ENCODE data around the gene TAT. TPM values are rescaled to one million over a fixed set of nuclear protein-coding genes. Genes with fewer than 3 reads are reported as not detected.
"Not testable (repeated sequence)": the region's sequence is repeated elsewhere in the genome, so short reads cannot be mapped to it uniquely, and the experiment has no call there.

TAT gene
- total and polyA plus RNA-seq, 12 donors, result not detected

- H3K27ac ChIP-seq, result no peak overlapping the region
- ATAC-seq (no peak), DNase-seq (no peak)
- TF ChIP-seq CTCF (IDR thresholded peaks at IDR 0.05), result no peak
- H3K36me3 ChIP-seq, result no peaks in the 10 kb centered on the region
- intact Hi-C loops (cut with DNase I), result no loop called here
- H3K4me1 ChIP-seq, result no peaks in the 10 kb centered on the region
- H3K4me3 ChIP-seq, result no peak overlapping the region
- peaks cover 0 to 19% (median 0%) of the 10 kb centered on the region in 7 donors for H3K27me3 ChIP-seq
- 54 to 60% methylated on average over 4 of the region's 4 CpGs for WGBS, 2 donors
- H3K9me3 ChIP-seq, result no peaks in the 10 kb centered on the region
These were observed 8.4 kb upstream of the TAT start for GRCh38 chr16:71585318-71585703.

- intact Hi-C loops (cut with DNase I), result no loop called here
- TF ChIP-seq CTCF (IDR thresholded peaks at IDR 0.05), result no peak
- 82 to 83% methylated on average over 3 of the region's 3 CpGs for WGBS, 2 donors
- no peaks in the 10 kb centered on the region for H3K9me3 ChIP-seq
- H3K4me1 ChIP-seq, result no peaks in the 10 kb centered on the region
- H3K27me3 ChIP-seq, result peaks cover 0 to 17% (median 0%) of the 10 kb centered on the region in 7 donors
- no peak for ATAC-seq
- no peak for DNase-seq
- H3K36me3 ChIP-seq, result no peaks in the 10 kb centered on the region
- no peak overlapping the region for H3K27ac ChIP-seq
- no peak overlapping the region for H3K4me3 ChIP-seq
These were observed 7.8 kb upstream of the TAT start for GRCh38 chr16:71584543-71585317.

- H3K27ac ChIP-seq; H3K9me3 ChIP-seq; ATAC-seq; H3K4me1 ChIP-seq; DNase-seq; intact Hi-C loops (cut with DNase I); H3K4me3 ChIP-seq; H3K36me3 ChIP-seq: not testable (repeated sequence)
- WGBS, 2 donors, result 89 to 91% methylated on average over 5 of the region's 5 CpGs
- H3K27me3 ChIP-seq, result peaks cover 0 to 13% (median 4%) of the 10 kb centered on the region in 7 donors
These were observed 5.6 kb upstream of the TAT start for GRCh38 chr16:71582553-71582848.

GRCh38 chr16:71574702-71575101 is 2.2 kb downstream of the TAT start:
- ATAC-seq (no peak), DNase-seq (no peak)
- no peaks in the 10 kb centered on the region for H3K4me1 ChIP-seq
- intact Hi-C loops (cut with DNase I), result loop anchor here in 1 of 10 donors (10.0 kb wide), 1 partner anchor 60 kb away; no protein-coding TSS in a partner anchor
- H3K27ac ChIP-seq, result no peak overlapping the region
- no peak for TF ChIP-seq CTCF (IDR thresholded peaks at IDR 0.05)
- peaks cover 0 to 34% (median 16%) of the 10 kb centered on the region in 7 donors for H3K27me3 ChIP-seq
- H3K36me3 ChIP-seq, result no peaks in the 10 kb centered on the region
- H3K4me3 ChIP-seq, result no peak overlapping the region
- H3K9me3 ChIP-seq, result no peaks in the 10 kb centered on the region

- Histone ChIP-seq H3K9me3 (no peaks in the 10 kb centered on the region), H3K27ac (no peak overlapping the region), H3K27me3 (peaks cover 0 to 34% (median 16%) of the 10 kb centered on the region in 7 donors), H3K4me3 (no peak overlapping the region), H3K4me1 (no peaks in the 10 kb centered on the region), H3K36me3 (no peaks in the 10 kb centered on the region)
- intact Hi-C loops (cut with DNase I), result loop anchor here in 1 of 10 donors (10.0 kb wide), 1 partner anchor 59 kb away; no protein-coding TSS in a partner anchor
- ATAC-seq (no peak), DNase-seq (no peak)
- 78 to 80% methylated on average over 5 of the region's 5 CpGs for WGBS, 2 donors
- TF ChIP-seq CTCF (IDR thresholded peaks at IDR 0.05), result no peak
These were observed 3.4 kb downstream of the TAT start for GRCh38 chr16:71573387-71574094.

All from heart right ventricle (tissue), 16 donors.